ENCODE data around the gene GPSM1.
"Not testable (repeated sequence)": the region's sequence is repeated elsewhere in the genome, so short reads cannot be mapped to it uniquely, and the experiment has no call there.

Gene GPSM1

GRCh38 chr9:136401173-136401922 lies 74.0 kb downstream of the GPSM1 start:
- DNase-seq: no peak

- DNase-seq: no peak
Measured at GRCh38 chr9:136402067-136402466, 74.7 kb downstream of the GPSM1 start.

- DNase-seq: peak; percentile 76 to 88
Measured at GRCh38 chr9:136403538-136403914, 76.2 kb downstream of the GPSM1 start.

GRCh38 chr9:136403915-136404800 lies 76.8 kb downstream of the GPSM1 start:
- DNase-seq: peak; percentile 17 to 61

- no peak for DNase-seq
Measured at GRCh38 chr9:136404801-136405136, 77.4 kb downstream of the GPSM1 start.

GRCh38 chr9:136405481-136405880 lies 78.1 kb downstream of the GPSM1 start:
- DNase-seq: no peak

GRCh38 chr9:136405904-136406303 lies 78.6 kb downstream of the GPSM1 start:
- DNase-seq: not testable (repeated sequence)

GRCh38 chr9:136407061-136407460 lies 79.7 kb downstream of the GPSM1 start:
- DNase-seq: not testable (repeated sequence)

- no peak for DNase-seq
Measured at GRCh38 chr9:136407911-136408310, 80.6 kb downstream of the GPSM1 start.
